K562 (cell line): Measurements from ENCODE around the gene ATP6V1G1. TPM values are rescaled to one million over a fixed set of nuclear protein-coding genes. Genes with fewer than 3 reads are reported as not detected.

Experiments
- ATAC-seq: fragments of 200-7000 bp; cut with Tn5 transposase; 3 replicates; pipeline ENCODE4 v1.9.1; 2020; ENCODE audit warnings: moderate library complexity
- BruUV-seq: library from RNA; stranded (reverse); fragments of 400-500 nt; replicated peaks from 2 replicates; lab custom pipeline; 2021; lab: Mats Ljungman, UMichigan
- CTCF ChIA-PET: fragments of 300-600 bp; formaldehyde crosslinking; extraction: SDS; loops from one replicate; lab custom pipeline; 2021; ENCODE audit warnings: low intra/inter-chr PET ratio; lab: Yijun Ruan, JAX
- POLR2A ChIA-PET: fragments of 300-600, 350-650 bp; sonication (Branson Sonifier 250); formaldehyde crosslinking; extraction: SDS; loops from one replicate; lab custom pipeline; 2021; ENCODE audit warnings: antibody characterized with exemption, inconsistent platforms; lab: Yijun Ruan, JAX
- DNase-seq, 4 experiments: peaks; one replicate each; pipeline versions ENCODE4 v3.0.0 to v3.0.0-alpha.2; 2011 to 2018; ENCODE audit warnings: low spot score in 3 of 4, mixed read lengths in 3 of 4; ENCODE audit errors: extremely low read depth in 1 of 4
- FAIRE-seq: peaks from 2 replicates; lab custom pipeline; 2011; peaks lifted over from hg19 to GRCh38; lab: Jason Lieb, UNC
- H2AFZ ChIP-seq: 2 replicates; pipeline ENCODE4 v1.6.0; 2011; ENCODE audit warnings: low read depth, low read length, control low read depth, inconsistent platforms
- H3K27ac ChIP-seq: fragments of 200-600 bp; 3 replicates; pipeline ENCODE4 v1.8.0; 2011; ENCODE audit warnings: low read depth, mild to moderate bottlenecking, control low read depth, inconsistent platforms, low read length, moderate library complexity, mixed read lengths; ENCODE audit errors: extremely low read depth
- H3K27me3 ChIP-seq, 2 experiments: fragments of 300-600 bp in 1 of 2; 2 replicates in 1 of 2; 3 replicates in 1 of 2; pipeline versions ENCODE4 v1.6.0 to v1.8.0; 2011; ENCODE audit warnings: inconsistent platforms in 2 of 2, low read length in 2 of 2, mild to moderate bottlenecking in 1 of 2, mixed read lengths in 1 of 2, moderate library complexity in 1 of 2; ENCODE audit not compliant: control insufficient read depth in 2 of 2, insufficient read depth in 2 of 2
- H3K36me3 ChIP-seq: fragments of 300-600 bp; 3 replicates; pipeline ENCODE4 v1.8.0; 2011; ENCODE audit warnings: mild to moderate bottlenecking, low read length, inconsistent platforms; ENCODE audit not compliant: control insufficient read depth, insufficient read depth
- H3K4me1 ChIP-seq, 2 experiments: fragments of 200-600 bp in 1 of 2; replicated peaks in 1 of 2; 2 replicates in 1 of 2; 3 replicates in 1 of 2; pipeline versions ENCODE4 v1.5.1 to v1.8.0; 2011; ENCODE audit warnings: inconsistent platforms in 2 of 2, low read length in 2 of 2, mild to moderate bottlenecking in 1 of 2, mixed read lengths in 1 of 2, moderate library complexity in 1 of 2; ENCODE audit not compliant: control insufficient read depth in 2 of 2, insufficient read depth in 2 of 2
- H3K4me2 ChIP-seq: 2 replicates; pipeline ENCODE4 v1.6.1; 2011; ENCODE audit warnings: low read length, control low read depth, inconsistent platforms, mixed read lengths; ENCODE audit not compliant: insufficient read depth
- H3K4me3 ChIP-seq: fragments of 200-600 bp; sonication (generic), shearing (Covaris generic); 2 replicates; pipeline ENCODE4 v1.5.1; 2016; ENCODE audit warnings: control low read depth, inconsistent platforms
- H3K79me2 ChIP-seq: fragments of 200-600 bp; 3 replicates; pipeline ENCODE4 v1.8.0; 2011; ENCODE audit warnings: low read length, inconsistent platforms; ENCODE audit not compliant: control insufficient read depth, insufficient read depth
- H3K9ac ChIP-seq, 2 experiments: 2 replicates each; pipeline versions ENCODE4 v1.6.0 to v1.6.1; 2011; ENCODE audit warnings: low read depth in 2 of 2, low read length in 2 of 2, control low read depth in 1 of 2, inconsistent platforms in 1 of 2, mild to moderate bottlenecking in 1 of 2, mixed read lengths in 1 of 2; ENCODE audit not compliant: insufficient read depth in 1 of 2
- H3K9me1 ChIP-seq: one replicate; pipeline ENCODE4 v1.6.0; 2011; ENCODE audit warnings: inconsistent platforms, mild to moderate bottlenecking, low read length, moderate library complexity; ENCODE audit not compliant: control insufficient read depth, insufficient read depth
- H3K9me3 ChIP-seq: replicated peaks from 2 replicates; pipeline ENCODE4 v1.5.1; 2011; ENCODE audit warnings: low read depth, low read length, inconsistent platforms; ENCODE audit not compliant: control insufficient read depth, insufficient read depth
- H4K20me1 ChIP-seq: replicated peaks from 2 replicates; pipeline ENCODE4 v1.6.1; 2011; ENCODE audit warnings: low read length, inconsistent platforms, mixed read lengths; ENCODE audit not compliant: control insufficient read depth, insufficient read depth
- ERF ChIP-seq: fragments of 450-650 bp; formaldehyde crosslinking; IDR thresholded peaks from 2 replicates; pipeline ENCODE4 v1.4.0; 2020; ENCODE audit warnings: mild to moderate bottlenecking, mixed read lengths
- MTA3 ChIP-seq: fragments of 450-650 bp; formaldehyde crosslinking; IDR thresholded peaks from 2 replicates; pipeline ENCODE4 v1.6.1; 2017; ENCODE audit warnings: mild to moderate bottlenecking, borderline replicate concordance
- PKNOX1 ChIP-seq: fragments of 450-650 bp; IDR thresholded peaks from 2 replicates; pipeline ENCODE4 v1.6.1; 2016
- RFX1 ChIP-seq: fragments of 450-650 bp; IDR thresholded peaks from 2 replicates; pipeline ENCODE4 v1.6.1; 2016; ENCODE audit warnings: mild to moderate bottlenecking, moderate library complexity
- SRSF7 ChIP-seq: fragments of 200-400 bp; formaldehyde crosslinking; optimal IDR thresholded peaks from 2 replicates; pipeline ENCODE3; 2017; ENCODE audit warnings: mild to moderate bottlenecking, low read depth, low read length
- WGBS: fragments of 100-300 bp; shearing (Covaris generic); methylation state at CpG from one replicate; pipeline ENCODE4 v1.1.6; 2016; ENCODE audit warnings: low coverage, mixed read lengths; ENCODE audit not compliant: insufficient coverage; ENCODE audit errors: missing lambda C conversion rate; 5-methylcytosine and 5-hydroxymethylcytosine counted together
- in situ Hi-C: fragments of 300-500 bp; cut with MboI; formaldehyde crosslinking; loops from 4 replicates; pipeline ENCODE4 v1.15.0; 2018; ENCODE audit warnings: inconsistent platforms, mixed read lengths
- intact Hi-C: fragments of 100-400 bp; cut with micrococcal nuclease; formaldehyde crosslinking; loops from 2 replicates; pipeline ENCODE4 v1.14.2; 2022
- polyA plus RNA-seq, 8 experiments: library from polyadenylated mRNA; depleted of rRNA in 4 of 8; stranded (reverse) in 5 of 8; unstranded in 3 of 8; fragments of >200 nt; fragmentation: Nextera tagmentation in 2 of 8; fragmentation: Illumina TruSeq in 1 of 8; extraction: Ambion mirVana in 2 of 8; extraction: Trizol in 1 of 8; gene quantifications; 2 replicates each; pipeline versions ENCODE4 v1.2.1 to v1.2.3, GENCODE V29; 2011 to 2014; ENCODE audit warnings: inconsistent platforms in 1 of 8, missing spikeins in 1 of 8
- total RNA-seq, 7 experiments: library from RNA; depleted of rRNA in 6 of 7; stranded (reverse); fragments of >200 nt in 6 of 7; fragmentation: Illumina TruSeq in 2 of 7; extraction: Trizol in 2 of 7; gene quantifications; 2 replicates each; pipeline versions ENCODE4 v1.2.1 to v1.2.3, GENCODE V29; 2011 to 2021; ENCODE audit warnings: low replicate concordance in 1 of 7

ATP6V1G1 gene
- total and polyA plus RNA-seq, 9 of the 15 experiments (the other 6 are each of a cell fraction or from before 2014, with no cell fraction given): 88.4 to 492 (median 193) TPM

- no peak for TF ChIP-seq ERF (CRISPR knock-in tag)
- peak; percentile 87 for TF ChIP-seq RFX1
- TF ChIP-seq MTA3: no peak
- no peak for TF ChIP-seq SRSF7
- TF ChIP-seq PKNOX1: peak; percentile 37; the same call in 1 of the 2 replicates
- FAIRE-seq (no peak), ATAC-seq (no peak), DNase-seq (no peak)
- CTCF ChIA-PET: no interaction called here
- Histone ChIP-seq H3K36me3 (no peaks in the 10 kb centered on the region), H3K4me3 (no peak overlapping the region), H3K9me3 (no peaks in the 10 kb centered on the region), H3K27ac (no peak overlapping the region), H3K27me3 (no peaks in the 10 kb centered on the region; a peak in 1 of 5 replicates), H3K9ac (no peak overlapping the region), H3K79me2 (no peaks in the 10 kb centered on the region), H4K20me1 (no peaks in the 10 kb centered on the region), H3K4me1 (peaks cover 0 to 11% of the 10 kb centered on the region in 2 experiments; a peak in 3 of 5 replicates), H3K4me2 (no peak overlapping the region), H3K9me1 (no peaks in the 10 kb centered on the region), H2AFZ (no peak overlapping the region)
- POLR2A ChIA-PET: interaction anchor here (0.6 to 1.0 kb wide), 3 partner anchors 9 to 67 kb away, joined by 3 read pairs; no protein-coding TSS in a partner anchor
- intact Hi-C loops (loop anchor here (2.0 kb wide), 1 partner anchor 27 kb away; the partner anchor contains the start of gene ATP6V1G1), in situ Hi-C loops (no loop called here)
- 13% methylated on average over 2 of the region's 2 CpGs for WGBS
- BruUV-seq: no TSS peak
Measured at GRCh38 chr9:114559830-114560513, 27.6 kb upstream of the ATP6V1G1 start.
